Effector memory CD4-positive, alpha-beta T cell (primary cell): ENCODE results near the gene HSD17B1.
"Not testable (repeated sequence)": the region's sequence is repeated elsewhere in the genome, so short reads cannot be mapped to it uniquely, and the experiment has no call there.

Source experiments
- DNase-seq, 3 donors: peaks; one replicate each; pipeline ENCODE4 v3.0.0-alpha.2; 2020
- H3K27ac ChIP-seq: 2 replicates; pipeline ENCODE4 v1.7.0; 2013; ENCODE audit warnings: mild to moderate bottlenecking, low read length, moderate library complexity; ENCODE audit not compliant: insufficient read depth, poor library complexity, severe bottlenecking
- H3K27me3 ChIP-seq: replicated peaks from 2 replicates; pipeline ENCODE4 v1.7.0; 2013; ENCODE audit warnings: mild to moderate bottlenecking, low read length; ENCODE audit not compliant: insufficient read depth, control insufficient read depth, poor library complexity, severe bottlenecking
- H3K36me3 ChIP-seq: 2 replicates; pipeline ENCODE4 v1.7.0; 2013; ENCODE audit warnings: mild to moderate bottlenecking, low read length, moderate library complexity; ENCODE audit not compliant: control insufficient read depth, insufficient read depth
- H3K4me1 ChIP-seq: 2 replicates; pipeline ENCODE4 v1.7.0; 2013; ENCODE audit warnings: low read length, mild to moderate bottlenecking; ENCODE audit not compliant: control insufficient read depth, insufficient read depth, poor library complexity, severe bottlenecking
- H3K4me3 ChIP-seq: 2 replicates; pipeline ENCODE4 v1.7.0; 2013; ENCODE audit warnings: low read length, low read depth, mild to moderate bottlenecking; ENCODE audit not compliant: insufficient read depth, poor library complexity, severe bottlenecking
- H3K9me3 ChIP-seq: 2 replicates; pipeline ENCODE4 v1.7.0; 2013; ENCODE audit warnings: mild to moderate bottlenecking, low read length, moderate library complexity; ENCODE audit not compliant: control insufficient read depth

HSD17B1 gene

GRCh38 chr17:42536372-42537155, 16.2 kb upstream of the HSD17B1 start:
- no peaks in the 10 kb centered on the region for H3K36me3 ChIP-seq
- H3K4me3 ChIP-seq: peak overlapping the region; percentile 71
- peak overlapping the region; percentile 42 for H3K27ac ChIP-seq
- peak; percentile 41 to 66 (median 52) for DNase-seq
- peaks cover 23% of the 10 kb centered on the region for H3K4me1 ChIP-seq
- no peaks in the 10 kb centered on the region for H3K27me3 ChIP-seq
- H3K9me3 ChIP-seq: no peaks in the 10 kb centered on the region

- Histone ChIP-seq H3K27me3 (no peaks in the 10 kb centered on the region), H3K9me3 (no peaks in the 10 kb centered on the region), H3K27ac (peak overlapping the region; percentile 42), H3K4me1 (peaks cover 23% of the 10 kb centered on the region), H3K36me3 (no peaks in the 10 kb centered on the region), H3K4me3 (peak overlapping the region; percentile 71)
- no peak for DNase-seq
Measured at GRCh38 chr17:42537156-42537805, 15.4 kb upstream of the HSD17B1 start.

- no peak overlapping the region for H3K27ac ChIP-seq
- no peaks in the 10 kb centered on the region for H3K36me3 ChIP-seq
- no peaks in the 10 kb centered on the region for H3K27me3 ChIP-seq
- H3K4me3 ChIP-seq: no peak overlapping the region
- DNase-seq: no peak
- peaks cover 23% of the 10 kb centered on the region for H3K4me1 ChIP-seq
- H3K9me3 ChIP-seq: no peaks in the 10 kb centered on the region
Measured at GRCh38 chr17:42537826-42538451, 14.8 kb upstream of the HSD17B1 start.

GRCh38 chr17:42538482-42538881, 14.2 kb upstream of the HSD17B1 start:
- Histone ChIP-seq H3K36me3 (no peaks in the 10 kb centered on the region), H3K27ac (no peak overlapping the region), H3K4me3 (no peak overlapping the region), H3K4me1 (peaks cover 23% of the 10 kb centered on the region), H3K9me3 (no peaks in the 10 kb centered on the region), H3K27me3 (no peaks in the 10 kb centered on the region)
- DNase-seq: no peak

- H3K27me3 ChIP-seq, H3K4me3 ChIP-seq, H3K9me3 ChIP-seq, H3K36me3 ChIP-seq, DNase-seq, H3K27ac ChIP-seq: not testable (repeated sequence)
- H3K4me1 ChIP-seq: peaks cover 23% of the 10 kb centered on the region
Measured at GRCh38 chr17:42540558-42540957, 12.2 kb upstream of the HSD17B1 start.

GRCh38 chr17:42541041-42541833, 11.5 kb upstream of the HSD17B1 start:
- Histone ChIP-seq H3K36me3 (no peaks in the 10 kb centered on the region), H3K27me3 (no peaks in the 10 kb centered on the region), H3K4me1 (peaks cover 19% of the 10 kb centered on the region), H3K27ac (peak overlapping the region; percentile 32), H3K9me3 (no peaks in the 10 kb centered on the region), H3K4me3 (no peak overlapping the region)
- DNase-seq: no peak

- Histone ChIP-seq H3K9me3 (no peaks in the 10 kb centered on the region), H3K4me3 (no peak overlapping the region), H3K27me3 (no peaks in the 10 kb centered on the region), H3K36me3 (no peaks in the 10 kb centered on the region), H3K4me1 (peaks cover 19% of the 10 kb centered on the region), H3K27ac (no peak overlapping the region)
- DNase-seq: no peak
Measured at GRCh38 chr17:42543190-42544079, 9.3 kb upstream of the HSD17B1 start.

- H3K4me3 ChIP-seq: no peak overlapping the region
- DNase-seq: no peak
- no peaks in the 10 kb centered on the region for H3K9me3 ChIP-seq
- peaks cover 25% of the 10 kb centered on the region for H3K4me1 ChIP-seq
- H3K27me3 ChIP-seq: no peaks in the 10 kb centered on the region
- no peak overlapping the region for H3K27ac ChIP-seq
- no peaks in the 10 kb centered on the region for H3K36me3 ChIP-seq
Measured at GRCh38 chr17:42544874-42545283, 7.8 kb upstream of the HSD17B1 start.
